Heart right ventricle (tissue), 16 donors: Measurements from ENCODE around the gene PXN. TPM values are rescaled to one million over a fixed set of nuclear protein-coding genes. Genes with fewer than 3 reads are reported as not detected.
"Not testable (repeated sequence)": the region's sequence is repeated elsewhere in the genome, so short reads cannot be mapped to it uniquely, and the experiment has no call there.

ENCODE experiments used
- ATAC-seq, 8 donors: fragments of 200-7000 bp; cut with Tn5 transposase; one replicate each; pipeline ENCODE4 v1.9.1; 2020; ENCODE audit warnings: mild to moderate bottlenecking in 8 of 8, moderate library complexity in 8 of 8, moderate number of reproducible peaks in 1 of 8
- DNase-seq, 2 donors: peaks; one replicate each; pipeline ENCODE4 v3.0.0-alpha.2; 2020
- H3K27ac ChIP-seq, 10 donors: fragments of 200-600 bp; sonication (generic) in 2 of 10; one replicate each; pipeline versions ENCODE4 v1.5.0 to v1.8.0; 2020 to 2022; ENCODE audit warnings: mild to moderate bottlenecking in 3 of 10
- H3K27me3 ChIP-seq, 7 donors: fragments of 200-600 bp; one replicate each; pipeline ENCODE4 v1.8.0; 2021 to 2022; ENCODE audit warnings: mild to moderate bottlenecking in 2 of 7
- H3K36me3 ChIP-seq, 9 donors: fragments of 200-600 bp; sonication (generic) in 1 of 9; one replicate each; pipeline versions ENCODE4 v1.5.0 to v1.8.0; 2020 to 2022; ENCODE audit warnings: mild to moderate bottlenecking in 2 of 9
- H3K4me1 ChIP-seq, 9 donors: fragments of 200-600 bp; sonication (generic) in 1 of 9; one replicate each; pipeline versions ENCODE4 v1.5.0 to v1.8.0; 2020 to 2022; ENCODE audit warnings: mild to moderate bottlenecking in 4 of 9
- H3K4me3 ChIP-seq, 10 donors: fragments of 200-600 bp; sonication (generic) in 2 of 10; one replicate each; pipeline versions ENCODE4 v1.5.0 to v1.8.0; 2020 to 2022; ENCODE audit warnings: mild to moderate bottlenecking in 7 of 10, moderate library complexity in 2 of 10
- H3K9me3 ChIP-seq, 11 donors: fragments of 200-600 bp in 10 of 11; sonication (generic) in 2 of 11; one replicate each; pipeline versions ENCODE4 v1.5.0 to v1.8.0; 2013 to 2022; ENCODE audit warnings: mild to moderate bottlenecking in 2 of 11, control low read depth in 1 of 11, moderate library complexity in 1 of 11
- WGBS, 2 donors: extraction: QIAGEN DNeasy Blood & Tissue Kit; methylation state at CpG; one replicate each; pipeline ENCODE4 v1.1.7; 2013; ENCODE audit warnings: inconsistent platforms in 1 of 2; 5-methylcytosine and 5-hydroxymethylcytosine counted together
- intact Hi-C, 10 donors: fragments of 100-400 bp; cut with DNase I; formaldehyde crosslinking; loops; one replicate each; pipeline versions ENCODE4 v1.11.1 to v1.14.2; 2022
- polyA plus RNA-seq, 2 donors: library from polyadenylated mRNA; stranded (reverse); fragments of 200-250 nt; gene quantifications; one replicate each; pipeline ENCODE4 v1.2.3, GENCODE V29; 2013
- total RNA-seq, 10 donors: library from RNA; stranded (reverse); fragmentation: NEBNext Ultra II Directional in 3 of 10; extraction: Animal tissue kit (Norgen Biotek cat#: 25700) in 3 of 10; gene quantifications; one replicate each; pipeline versions ENCODE4 v1.2.1 to v1.2.4, GENCODE V29; 2021 to 2023
- TF ChIP-seq, protein P1 (sequence below), 9 donors: fragments of 200-600 bp; sonication (generic) in 2 of 9; IDR thresholded peaks; one replicate each; pipeline versions ENCODE4 v1.5.0 to v1.8.0; 2021 to 2022; ENCODE audit warnings: antibody characterized with exemption in 9 of 9, mild to moderate bottlenecking in 5 of 9, moderate library complexity in 1 of 9
- donor health status: Arrhythmogenic right ventricular cardiomyopathy.
- donor health status: ischemic (EF 13 %, LVEDD 7.1; RV severe dilation, severe dysfunction).
- donor health status: healthy with polysubstance abuse.
- donor health status: DM: no; HTN: yes; CAD: no.
- donor health status: DM: no; HTN: no; CAD: no.
- donor health status: ischemic (EF 25% LVEDD 6.9; RV normal size, moderate dysfunction).
- donor health status: ischemic (EF 25% LVEDD 5.7; RV mildly dilated, moderate dysfunction).
- donor health status: healthy.
- donor health status: DM: yes; HTN: yes; CAD: no.
- donor health status: Ischemic cardiomyopathy.
- donor health status: ischemic (EF 35%, LVEDD 5.7; RV mildly dilated, moderate dysfunction).
- donor health status: nonischemic (EF 11% LVEDD 7.7; RV severe dilation, severe dysfunction).
- donor health status: DM: yes; HTN: yes; CAD: no.
- donor health status: PGD.
- donor health status: ischemic (EF 29% LVEDD 5.4; RV normal size, mild dysfunction).
- donor health status: nonischemic (EF 23%, LVEDD 6.1; RV moderate dilation, normal function).

Gene PXN
- total and polyA plus RNA-seq, 12 donors, result 41.2 to 123 (median 63.3) TPM

- Histone ChIP-seq H3K36me3 (peaks cover 0 to 62% (median 33%) of the 10 kb centered on the region in 9 donors), H3K4me3 (peak within 1 kb of the TSS; percentile 74 to 100 (median 98)), H3K27me3 (no peaks in the 10 kb centered on the region), H3K4me1 (peaks cover 3 to 70% (median 32%) of the 10 kb centered on the region in 9 donors), H3K9me3 (no peaks in the 10 kb centered on the region), H3K27ac (peak within 1 kb of the TSS; percentile 65 to 96 (median 91))
- DNase-seq, result peak; percentile 82 to 91
- peak; percentile 94 to 97 (median 96) for ATAC-seq
- TF ChIP-seq, protein P1, sequence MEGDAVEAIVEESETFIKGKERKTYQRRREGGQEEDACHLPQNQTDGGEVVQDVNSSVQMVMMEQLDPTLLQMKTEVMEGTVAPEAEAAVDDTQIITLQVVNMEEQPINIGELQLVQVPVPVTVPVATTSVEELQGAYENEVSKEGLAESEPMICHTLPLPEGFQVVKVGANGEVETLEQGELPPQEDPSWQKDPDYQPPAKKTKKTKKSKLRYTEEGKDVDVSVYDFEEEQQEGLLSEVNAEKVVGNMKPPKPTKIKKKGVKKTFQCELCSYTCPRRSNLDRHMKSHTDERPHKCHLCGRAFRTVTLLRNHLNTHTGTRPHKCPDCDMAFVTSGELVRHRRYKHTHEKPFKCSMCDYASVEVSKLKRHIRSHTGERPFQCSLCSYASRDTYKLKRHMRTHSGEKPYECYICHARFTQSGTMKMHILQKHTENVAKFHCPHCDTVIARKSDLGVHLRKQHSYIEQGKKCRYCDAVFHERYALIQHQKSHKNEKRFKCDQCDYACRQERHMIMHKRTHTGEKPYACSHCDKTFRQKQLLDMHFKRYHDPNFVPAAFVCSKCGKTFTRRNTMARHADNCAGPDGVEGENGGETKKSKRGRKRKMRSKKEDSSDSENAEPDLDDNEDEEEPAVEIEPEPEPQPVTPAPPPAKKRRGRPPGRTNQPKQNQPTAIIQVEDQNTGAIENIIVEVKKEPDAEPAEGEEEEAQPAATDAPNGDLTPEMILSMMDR (IDR thresholded peaks at IDR 0.05), result peak in 1 of 9 donors; percentile 4
- intact Hi-C loops, result no loop called here
- 3% methylated on average over 62 of the region's 62 CpGs for WGBS, 2 donors
Measured at GRCh38 chr12:120194534-120195395, 70.8 kb downstream of the PXN start, which contains the start of gene GCN1. Gene GCN1 (minus strand): TSS chr12:120194715. CDS start chr12:120194697, 18 bp downstream.

DNA sequence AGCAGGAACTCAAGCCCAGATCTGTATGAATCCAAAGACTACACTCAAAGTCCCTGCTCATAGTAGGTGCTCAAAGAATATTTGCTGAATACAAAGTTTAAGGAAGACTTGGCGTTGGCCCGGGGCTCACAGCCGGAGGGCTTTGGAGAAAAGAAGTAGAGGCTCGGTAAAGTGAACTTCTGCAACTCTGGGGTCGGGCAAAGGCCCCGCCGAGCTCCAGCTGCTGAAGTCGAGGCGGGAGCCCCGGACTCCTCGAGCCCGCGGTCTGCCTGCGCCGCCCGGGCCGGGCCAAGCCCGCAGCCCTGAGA lies 71.3 kb downstream of the PXN start:
- TF ChIP-seq, protein P1 (IDR thresholded peaks at IDR 0.05), result no peak
- intact Hi-C loops, result no loop called here
- DNase-seq, result no peak
- no peak for ATAC-seq
- 0% methylated on average over 18 of the region's 18 CpGs for WGBS, 2 donors
- peaks cover 0 to 62% (median 35%) of the 10 kb centered on the region in 9 donors for H3K36me3 ChIP-seq
- H3K4me3 ChIP-seq, result peak overlapping the region; percentile 74 to 100 (median 98)
- H3K27ac ChIP-seq, result peak overlapping the region; percentile 65 to 96 (median 91)
- no peaks in the 10 kb centered on the region for H3K9me3 ChIP-seq
- H3K27me3 ChIP-seq, result no peaks in the 10 kb centered on the region
- peaks cover 3 to 64% (median 27%) of the 10 kb centered on the region in 9 donors for H3K4me1 ChIP-seq

- H3K36me3 ChIP-seq, result peaks cover 0 to 62% (median 32%) of the 10 kb centered on the region in 9 donors
- H3K27ac ChIP-seq, result peak overlapping the region in 1 of 10 donors; percentile 91
- DNase-seq, H3K9me3 ChIP-seq, ATAC-seq, H3K27me3 ChIP-seq, intact Hi-C loops: not testable (repeated sequence)
- peak overlapping the region in 7 of 10 donors; percentile 74 to 100 (median 99) for H3K4me3 ChIP-seq
- peaks cover 3 to 55% (median 23%) of the 10 kb centered on the region in 9 donors for H3K4me1 ChIP-seq
- WGBS, 2 donors, result 87% methylated on average over 8 of the region's 8 CpGs
Measured at GRCh38 chr12:120193286-120193685, 72.2 kb downstream of the PXN start.

DNA sequence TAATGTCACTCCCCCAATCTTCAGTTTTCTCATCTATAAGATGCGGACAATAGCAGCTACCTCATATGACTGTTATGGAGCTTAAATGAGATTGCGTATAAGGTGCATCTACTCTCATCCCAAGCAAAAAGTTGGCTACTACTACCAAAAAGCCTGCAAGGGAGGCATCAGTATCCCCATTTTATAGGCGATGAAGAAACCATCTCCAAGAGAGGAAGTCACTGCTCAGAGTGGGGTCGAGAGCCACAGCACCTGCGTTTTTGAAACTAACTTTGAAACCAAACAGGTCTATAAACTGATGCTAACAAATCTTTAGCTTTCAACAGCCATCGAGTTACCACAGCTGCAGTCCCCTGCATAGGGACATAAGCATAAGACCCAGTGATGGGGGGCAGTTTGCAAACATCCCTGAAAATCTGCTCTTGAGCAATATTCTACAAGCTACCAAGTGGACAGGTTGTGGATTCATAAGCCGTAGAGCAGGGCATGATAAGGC lies 74.5 kb downstream of the PXN start:
- peaks cover 0 to 62% (median 29%) of the 10 kb centered on the region in 9 donors for H3K36me3 ChIP-seq
- no peak for ATAC-seq
- TF ChIP-seq, protein P1 (IDR thresholded peaks at IDR 0.05), result no peak
- no peaks in the 10 kb centered on the region for H3K9me3 ChIP-seq
- no peak for DNase-seq
- intact Hi-C loops, result no loop called here
- no peaks in the 10 kb centered on the region for H3K27me3 ChIP-seq
- H3K4me1 ChIP-seq, result peaks cover 3 to 40% (median 23%) of the 10 kb centered on the region in 9 donors
- H3K27ac ChIP-seq, result no peak overlapping the region
- 78 to 82% methylated on average over 7 of the region's 7 CpGs for WGBS, 2 donors
- H3K4me3 ChIP-seq, result no peak overlapping the region
